Measurements from ENCODE around the gene CALD1.

The CALD1 gene

DNA sequence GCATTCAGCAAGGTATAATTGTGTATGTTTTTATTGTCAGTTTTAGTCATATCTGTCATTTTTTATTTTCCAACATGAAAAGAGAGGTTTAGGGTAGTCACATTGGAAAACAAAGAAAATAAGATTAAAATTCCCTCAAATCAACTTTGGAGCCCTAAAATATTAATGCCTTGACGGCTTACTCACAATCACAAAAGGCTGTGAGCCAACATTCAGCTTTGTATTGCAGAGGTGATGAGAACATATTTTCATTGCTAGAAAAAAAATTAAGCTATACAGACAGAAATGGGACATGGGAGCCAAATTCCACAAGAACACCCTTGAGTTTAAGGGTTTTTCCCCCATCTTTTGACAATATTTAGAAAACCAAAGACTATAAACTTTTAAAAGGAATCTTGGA is 30.2 kb downstream of the CALD1 start:
- DNase-seq: no peak
- H3K9me3 ChIP-seq: no peaks in the 10 kb centered on the region
- H3K4me3 ChIP-seq (ENCODE audit: low read depth, low read length): no peak overlapping the region
- no peaks in the 10 kb centered on the region for H3K4me1 ChIP-seq
- H3K27me3 ChIP-seq: peaks cover 6% of the 10 kb centered on the region
- TF ChIP-seq, protein P1, sequence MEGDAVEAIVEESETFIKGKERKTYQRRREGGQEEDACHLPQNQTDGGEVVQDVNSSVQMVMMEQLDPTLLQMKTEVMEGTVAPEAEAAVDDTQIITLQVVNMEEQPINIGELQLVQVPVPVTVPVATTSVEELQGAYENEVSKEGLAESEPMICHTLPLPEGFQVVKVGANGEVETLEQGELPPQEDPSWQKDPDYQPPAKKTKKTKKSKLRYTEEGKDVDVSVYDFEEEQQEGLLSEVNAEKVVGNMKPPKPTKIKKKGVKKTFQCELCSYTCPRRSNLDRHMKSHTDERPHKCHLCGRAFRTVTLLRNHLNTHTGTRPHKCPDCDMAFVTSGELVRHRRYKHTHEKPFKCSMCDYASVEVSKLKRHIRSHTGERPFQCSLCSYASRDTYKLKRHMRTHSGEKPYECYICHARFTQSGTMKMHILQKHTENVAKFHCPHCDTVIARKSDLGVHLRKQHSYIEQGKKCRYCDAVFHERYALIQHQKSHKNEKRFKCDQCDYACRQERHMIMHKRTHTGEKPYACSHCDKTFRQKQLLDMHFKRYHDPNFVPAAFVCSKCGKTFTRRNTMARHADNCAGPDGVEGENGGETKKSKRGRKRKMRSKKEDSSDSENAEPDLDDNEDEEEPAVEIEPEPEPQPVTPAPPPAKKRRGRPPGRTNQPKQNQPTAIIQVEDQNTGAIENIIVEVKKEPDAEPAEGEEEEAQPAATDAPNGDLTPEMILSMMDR (IDR thresholded peaks at IDR 0.05; ENCODE audit: low read depth, low read length): no peak
- H3K36me3 ChIP-seq: no peaks in the 10 kb centered on the region

DNA sequence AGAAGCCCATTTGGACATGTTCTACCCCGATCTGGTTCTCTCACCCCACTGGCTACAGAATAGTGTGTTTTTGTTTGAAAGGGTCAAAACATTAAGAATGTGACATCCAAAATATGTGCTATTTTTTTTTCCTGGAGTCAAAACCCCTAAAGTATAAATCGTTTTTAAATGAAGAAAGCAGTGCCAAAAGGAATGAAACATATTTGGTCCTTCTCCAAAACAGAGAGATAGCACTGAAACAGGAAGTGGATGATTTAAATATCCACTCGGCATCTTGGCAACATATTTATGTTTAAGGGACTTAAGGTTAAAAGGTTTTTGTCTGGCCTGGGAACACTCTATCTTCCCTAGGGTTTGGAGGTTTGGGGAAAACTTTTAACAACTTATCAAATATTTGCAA is 32.3 kb downstream of the CALD1 start:
- H3K4me1 ChIP-seq: no peaks in the 10 kb centered on the region
- TF ChIP-seq, protein P1 (IDR thresholded peaks at IDR 0.05; ENCODE audit: low read depth, low read length): no peak
- H3K9me3 ChIP-seq: no peaks in the 10 kb centered on the region
- no peak for DNase-seq
- no peaks in the 10 kb centered on the region for H3K36me3 ChIP-seq
- H3K4me3 ChIP-seq (ENCODE audit: low read depth, low read length): no peak overlapping the region
- peaks cover 3% of the 10 kb centered on the region for H3K27me3 ChIP-seq

DNA sequence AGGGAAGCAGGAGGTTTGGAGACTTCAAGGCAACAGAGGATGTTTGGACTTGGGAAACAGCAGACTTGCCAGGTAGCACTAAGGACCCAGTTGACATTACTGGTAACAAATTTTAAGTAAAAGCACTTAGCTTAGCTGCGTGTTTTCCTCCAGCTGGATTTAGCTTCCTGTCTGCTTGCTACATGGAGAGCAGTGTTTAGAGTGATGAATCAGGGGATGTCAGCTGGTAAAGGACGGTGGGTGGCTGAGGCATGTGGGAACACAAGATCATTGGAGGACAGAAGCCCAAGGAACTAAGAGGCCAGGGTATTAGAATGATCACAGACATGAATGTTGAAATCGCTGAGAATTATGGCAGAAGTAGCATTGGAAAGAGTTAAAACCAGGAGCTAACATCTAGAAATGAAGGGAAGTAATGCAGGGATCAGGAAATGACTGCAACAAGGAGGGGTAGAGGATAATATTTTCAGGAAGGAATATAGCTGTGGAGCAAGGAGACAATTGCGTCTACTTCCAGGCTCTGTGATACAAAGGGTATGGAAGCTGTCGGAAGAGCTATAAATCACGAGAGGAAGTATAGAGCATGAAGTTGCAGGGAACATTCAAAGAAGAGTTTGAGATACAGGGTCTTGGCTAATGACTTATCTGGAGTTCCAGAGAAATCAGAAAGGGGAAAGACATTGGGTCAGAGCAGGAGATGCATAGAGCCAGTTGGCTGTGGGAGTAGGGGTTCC is 34.4 kb downstream of the CALD1 start:
- H3K4me1 ChIP-seq: no peaks in the 10 kb centered on the region
- peaks cover 3% of the 10 kb centered on the region for H3K27me3 ChIP-seq
- H3K4me3 ChIP-seq (ENCODE audit: low read depth, low read length): no peak overlapping the region
- no peak for DNase-seq
- no peaks in the 10 kb centered on the region for H3K9me3 ChIP-seq
- H3K36me3 ChIP-seq: no peaks in the 10 kb centered on the region
- TF ChIP-seq, protein P1 (IDR thresholded peaks at IDR 0.05; ENCODE audit: low read depth, low read length): no peak

DNA sequence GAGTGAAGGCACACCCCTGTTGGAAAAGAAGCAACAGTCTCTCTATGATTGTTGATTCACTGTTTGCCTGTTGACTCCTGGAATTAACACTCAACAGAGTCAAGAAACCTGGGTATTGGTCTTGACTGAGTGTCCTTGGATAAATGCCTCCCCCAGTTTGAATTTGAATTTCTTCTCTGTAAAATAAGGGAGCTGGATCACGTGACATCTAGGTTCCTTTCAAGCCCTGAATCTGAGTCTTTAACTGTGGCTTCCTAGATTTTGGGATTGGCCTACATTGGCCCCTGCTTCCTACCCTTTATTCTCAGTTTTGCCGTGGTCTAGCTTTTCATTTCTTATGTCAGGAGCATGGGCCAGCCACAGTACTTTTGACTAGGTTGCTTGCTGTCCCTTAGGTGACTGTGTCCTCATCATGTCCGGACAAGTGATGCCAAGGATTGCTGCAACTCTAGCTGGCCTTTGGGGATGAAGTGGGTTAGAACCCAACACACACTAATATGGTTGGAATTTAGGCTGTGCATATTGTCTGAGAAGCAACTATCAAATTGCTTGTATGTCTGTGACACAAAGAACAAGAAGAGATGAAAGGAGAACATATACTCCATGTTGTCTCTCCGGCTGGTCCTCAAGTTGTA is 35.4 kb downstream of the CALD1 start:
- Histone ChIP-seq H3K4me3 (ENCODE audit: low read depth, low read length) (no peak overlapping the region), H3K27me3 (peaks cover 3% of the 10 kb centered on the region), H3K9me3 (no peaks in the 10 kb centered on the region), H3K4me1 (no peaks in the 10 kb centered on the region), H3K36me3 (no peaks in the 10 kb centered on the region)
- no peak for DNase-seq
- TF ChIP-seq, protein P1 (IDR thresholded peaks at IDR 0.05; ENCODE audit: low read depth, low read length): no peak

DNA sequence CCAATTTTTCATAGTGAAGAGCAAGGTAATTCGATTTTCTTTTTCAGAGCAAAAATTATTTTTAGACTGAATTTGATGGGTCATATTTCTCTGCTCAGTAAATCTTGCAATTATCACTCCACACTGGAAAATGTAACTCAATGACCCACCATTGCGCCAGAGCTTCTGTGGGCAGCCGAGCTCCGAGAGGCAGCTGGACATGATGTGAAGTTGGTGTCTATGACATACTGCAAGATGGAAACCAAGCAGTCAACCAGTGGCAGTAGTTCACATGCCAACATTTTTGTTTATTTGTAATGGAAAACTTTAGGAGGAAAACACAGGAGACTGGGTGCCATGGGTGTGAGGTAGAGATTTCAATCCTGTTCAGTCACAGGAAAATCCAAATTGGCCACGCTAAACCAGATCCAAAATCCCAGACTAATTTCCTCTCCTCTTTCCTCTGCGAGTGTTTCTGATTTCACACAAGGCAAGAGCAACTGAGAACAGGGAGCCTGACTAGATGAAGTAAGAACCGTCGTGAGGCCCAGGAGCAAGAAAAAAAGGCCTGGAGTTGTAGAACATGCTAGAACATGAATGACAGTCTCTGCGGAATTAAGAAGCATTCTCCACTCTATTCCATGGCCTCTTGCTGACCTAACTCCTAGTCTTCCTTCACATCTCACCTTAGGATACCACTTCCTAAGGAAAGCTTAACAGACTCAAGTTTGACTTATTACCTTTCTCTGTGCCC is 39.3 kb downstream of the CALD1 start:
- H3K9me3 ChIP-seq: no peaks in the 10 kb centered on the region
- no peak overlapping the region for H3K4me3 ChIP-seq (ENCODE audit: low read depth, low read length)
- H3K36me3 ChIP-seq: no peaks in the 10 kb centered on the region
- H3K27me3 ChIP-seq: no peaks in the 10 kb centered on the region
- no peak for DNase-seq
- H3K4me1 ChIP-seq: no peaks in the 10 kb centered on the region
- TF ChIP-seq, protein P1 (IDR thresholded peaks at IDR 0.05; ENCODE audit: low read depth, low read length): no peak

Data from BE2C (cell line).